Glomerular visceral epithelial cell (primary cell): Measurements from ENCODE around the gene LENG1.
"Not testable (repeated sequence)": the region's sequence is repeated elsewhere in the genome, so short reads cannot be mapped to it uniquely, and the experiment has no call there.

Source experiments
- DNase-seq: peaks from one replicate; pipeline ENCODE4 v3.0.0-alpha.2; 2016; ENCODE audit errors: extremely low spot score

Gene LENG1

GRCh38 chr19:54189735-54190502, 30.4 kb upstream of the LENG1 start:
- DNase-seq: peak; percentile 100

- DNase-seq: no peak
These were observed 29.7 kb upstream of the LENG1 start, which contains the start of gene MBOAT7 for GRCh38 chr19:54189145-54189734. TSS of gene MBOAT7 (minus strand) at chr19:54189580. CDS start at chr19:54188508, 1,072 bp downstream.

DNA sequence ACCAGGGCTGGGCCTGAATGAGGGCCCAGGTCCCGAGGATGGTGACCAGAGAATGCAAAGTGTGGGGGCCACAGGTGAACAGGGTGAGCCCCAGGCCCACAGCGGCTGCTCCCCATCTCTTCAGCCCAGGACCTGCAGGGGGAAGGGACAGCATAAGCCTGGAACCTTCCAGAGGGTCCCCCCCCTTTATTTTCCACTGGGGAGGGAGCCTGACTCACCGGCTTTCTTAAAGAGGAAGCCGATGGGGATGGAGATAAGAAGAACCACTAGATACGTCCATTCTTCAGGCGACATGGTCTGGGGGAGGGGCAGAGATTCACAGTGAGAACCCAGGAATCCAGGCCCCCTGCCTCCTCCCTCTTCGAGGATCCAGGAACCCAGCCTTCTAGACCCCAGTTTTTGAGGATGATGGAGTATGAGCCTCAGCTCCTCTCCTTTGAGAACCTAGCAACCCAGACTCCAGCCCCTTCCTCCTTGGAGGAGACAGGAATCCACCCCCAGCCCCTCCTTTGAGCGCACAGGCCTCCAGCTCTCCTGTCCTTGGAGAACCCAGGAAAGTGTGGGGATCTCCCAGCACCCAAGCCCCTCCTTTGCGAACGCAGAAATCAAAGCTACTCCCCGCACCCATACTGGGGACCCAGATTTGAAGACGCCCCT, 28.8 kb upstream of the LENG1 start:
- DNase-seq: no peak

GRCh38 chr19:54186934-54187381, 27.4 kb upstream of the LENG1 start:
- no peak for DNase-seq

GRCh38 chr19:54186351-54186750, 26.8 kb upstream of the LENG1 start:
- no peak for DNase-seq

DNA sequence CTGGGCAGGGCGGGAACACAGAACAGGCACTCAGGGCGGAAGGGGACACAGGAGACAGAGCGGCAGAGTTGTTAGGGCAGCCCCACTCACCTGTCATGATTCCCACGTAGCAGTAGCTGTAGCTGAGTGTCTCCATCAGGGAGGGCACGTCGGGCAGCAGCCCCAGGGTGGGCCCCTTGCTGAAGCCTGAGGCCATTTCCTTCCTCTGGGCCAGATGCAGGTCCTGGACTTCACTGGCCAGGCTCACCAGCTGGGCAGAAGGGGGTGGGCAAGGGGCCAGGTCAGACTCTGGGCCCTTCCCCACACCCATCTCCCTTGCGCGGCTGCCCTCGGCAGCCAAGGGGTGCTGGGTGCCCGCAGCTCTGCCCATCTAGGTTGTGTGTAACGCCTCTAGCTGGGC, 23.9 kb upstream of the LENG1 start:
- DNase-seq: no peak

DNA sequence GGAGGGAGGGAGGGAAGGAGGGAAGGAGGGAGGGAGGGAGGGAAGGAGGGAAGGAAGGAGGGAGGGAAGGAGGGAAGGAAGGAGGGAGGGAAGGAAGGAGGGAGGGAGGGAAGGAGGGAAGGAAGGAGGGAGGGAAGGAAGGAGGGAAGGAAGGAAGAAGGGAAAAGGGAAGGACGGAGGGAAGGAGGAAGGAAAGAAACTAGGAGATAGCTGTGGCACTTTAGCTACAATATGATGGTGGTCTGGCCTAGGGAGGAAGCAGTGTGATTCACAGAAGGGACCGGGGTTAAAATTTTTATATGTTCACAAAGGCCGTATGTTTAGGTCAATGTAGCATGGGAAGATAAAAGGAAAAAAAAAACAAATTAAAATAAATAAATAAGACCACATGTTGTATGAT, 22.4 kb upstream of the LENG1 start:
- DNase-seq: not testable (repeated sequence)

DNA sequence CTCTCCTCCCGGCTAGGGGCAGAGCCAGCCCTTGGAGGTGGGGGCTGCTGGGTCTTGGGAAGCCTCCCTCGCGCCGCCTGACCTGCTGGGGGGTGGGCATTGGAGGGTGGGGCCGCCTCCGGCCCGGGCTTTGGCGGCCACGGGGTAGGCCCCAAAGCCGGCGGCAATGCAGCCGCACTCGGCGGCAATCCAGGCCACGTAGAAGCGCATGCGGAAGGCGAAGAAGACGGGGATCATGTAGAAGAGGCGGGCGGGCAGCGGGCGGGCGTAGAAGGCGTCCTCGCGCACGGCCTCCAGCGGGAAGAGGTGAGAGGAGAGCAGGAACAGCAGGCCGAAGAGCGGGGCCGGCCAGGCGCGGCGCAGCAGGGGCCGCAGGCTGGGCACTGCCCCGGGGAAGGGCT, 21.2 kb upstream of the LENG1 start:
- DNase-seq: no peak

DNA sequence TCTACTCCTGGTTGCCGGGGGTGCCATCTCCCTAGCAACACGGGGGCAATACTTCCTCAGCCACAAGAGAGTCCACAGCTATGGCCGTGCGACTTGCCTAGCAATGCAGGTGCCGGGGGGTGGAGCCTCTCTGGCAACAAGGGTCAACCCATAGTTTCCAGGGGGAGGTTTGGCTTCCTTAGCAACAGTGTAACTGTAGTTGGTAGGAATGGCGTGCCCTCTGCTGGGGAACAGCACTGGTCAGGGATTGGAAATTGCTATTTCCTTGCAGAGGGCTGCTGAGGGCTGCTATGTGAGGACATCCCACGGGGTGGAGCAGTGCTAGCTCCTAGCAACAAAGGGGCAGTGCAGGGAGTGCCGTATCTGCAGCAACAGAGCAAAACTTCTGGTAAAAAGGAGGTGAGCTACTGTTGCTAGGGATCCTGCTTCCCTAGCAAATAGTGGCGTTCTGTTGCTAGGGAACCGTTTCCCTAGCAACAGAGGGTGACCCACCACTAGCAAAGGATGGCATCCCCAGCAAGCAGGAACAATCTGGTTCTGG, 20.5 kb upstream of the LENG1 start:
- DNase-seq: peak; percentile 37

GRCh38 chr19:54179262-54179852, 19.8 kb upstream of the LENG1 start:
- DNase-seq: no peak

GRCh38 chr19:54178581-54179261, 19.2 kb upstream of the LENG1 start:
- DNase-seq: no peak

DNA sequence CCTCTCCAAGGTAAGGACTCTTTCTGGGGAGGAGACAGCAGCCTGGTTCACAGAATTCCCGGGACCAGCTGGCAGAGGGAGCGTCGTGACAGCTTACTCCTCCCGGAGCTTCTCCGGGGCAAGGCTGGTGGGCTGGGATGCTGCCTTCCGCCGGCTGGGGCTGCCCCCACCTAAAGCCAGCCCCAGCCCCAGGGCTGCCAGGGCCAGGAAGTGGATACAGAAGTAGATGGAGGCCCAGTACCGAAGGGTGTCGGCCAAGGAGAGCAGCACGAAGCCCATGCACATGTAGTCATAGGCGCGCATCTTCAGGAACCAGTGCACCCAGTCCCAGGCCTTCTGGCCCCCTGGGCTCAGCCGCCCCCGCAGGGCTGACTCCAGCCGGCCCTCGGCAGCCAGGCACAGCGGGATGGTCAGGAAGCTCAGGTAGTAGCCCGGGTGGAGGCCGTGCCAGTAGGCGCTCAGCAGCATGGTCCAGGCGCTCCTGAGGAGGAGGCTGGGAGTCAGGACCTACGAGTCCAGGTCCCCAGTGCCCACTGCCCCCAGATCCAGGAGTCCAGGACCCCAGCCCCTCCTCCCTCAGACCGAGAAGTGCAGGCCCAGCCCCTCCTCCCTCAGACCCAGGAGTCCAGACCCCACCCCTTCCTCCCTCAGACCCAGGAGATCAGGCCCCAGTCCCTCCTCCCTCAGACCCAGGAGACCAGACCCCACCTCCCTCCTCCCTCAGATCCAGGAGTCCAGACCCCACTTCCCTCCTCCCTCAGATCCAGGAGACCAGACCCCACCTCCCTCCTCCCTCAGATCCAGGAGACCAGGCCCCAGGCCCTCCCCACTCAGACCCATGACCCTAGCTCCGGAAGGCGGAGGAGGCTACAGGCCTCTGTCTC, 14.7 kb upstream of the LENG1 start:
- no peak for DNase-seq

DNA sequence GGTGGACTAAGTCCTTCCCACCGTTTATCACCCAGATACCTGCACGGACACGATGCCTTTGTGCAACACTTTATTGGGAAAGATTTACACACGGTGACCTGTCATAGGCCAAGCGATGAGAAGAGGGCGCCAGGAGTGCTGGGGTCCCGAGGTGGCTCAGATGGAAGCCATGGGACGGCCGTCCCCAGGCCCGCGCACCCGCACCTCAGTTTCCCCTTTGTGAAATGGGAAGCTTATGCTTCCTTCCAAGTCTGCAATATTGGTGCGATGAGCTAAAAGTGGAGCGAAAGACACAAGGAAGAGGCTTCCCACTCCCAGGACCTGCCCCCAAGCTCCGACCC, 13.8 kb upstream of the LENG1 start:
- DNase-seq: no peak

GRCh38 chr19:54172471-54173358, 13.2 kb upstream of the LENG1 start, which contains the start of gene TMC4:
TSS of gene TMC4 (minus strand) at chr19:54173160. CDS start at chr19:54173117, 43 bp downstream.
- DNase-seq: no peak

GRCh38 chr19:54171736-54172431, 12.4 kb upstream of the LENG1 start:
- not testable (repeated sequence) for DNase-seq

GRCh38 chr19:54169149-54169740, 9.7 kb upstream of the LENG1 start:
- DNase-seq: no peak

GRCh38 chr19:54168174-54168917, 8.8 kb upstream of the LENG1 start:
- DNase-seq: peak; percentile 90

GRCh38 chr19:54165222-54165621, 5.7 kb upstream of the LENG1 start:
- DNase-seq: no peak
